K562 (cell line): ENCODE data around the gene LEPR. TPM values are rescaled to one million over a fixed set of nuclear protein-coding genes. Genes with fewer than 3 reads are reported as not detected.

Source experiments
- CREB3L1 ChIP-seq: fragments of 450-650 bp; IDR thresholded peaks from 2 replicates; pipeline ENCODE4 v1.6.1; 2014; ENCODE audit warnings: low read depth, mild to moderate bottlenecking, moderate library complexity, borderline replicate concordance
- ILF3 ChIP-seq: fragments of 450-650 bp; IDR thresholded peaks from 2 replicates; pipeline ENCODE4 v1.6.1; 2018; ENCODE audit warnings: antibody characterized with exemption, mild to moderate bottlenecking, moderate library complexity, borderline replicate concordance
- MTA1 ChIP-seq: fragments of 450-650 bp; IDR thresholded peaks from 2 replicates; pipeline ENCODE4 v1.6.1; 2017; ENCODE audit warnings: borderline replicate concordance
- MYC ChIP-seq, 2 experiments: fragments of 250-450 bp in 1 of 2; sonication (Bioruptor Pico) in 1 of 2; IDR thresholded peaks; 2 replicates each; pipeline versions ENCODE4 v1.5.1 to v1.6.1; 2012 to 2021; ENCODE audit warnings: low read depth in 2 of 2, borderline replicate concordance in 1 of 2, improper control_type of control experiment in 1 of 2, low read length in 1 of 2, mild to moderate bottlenecking in 1 of 2, moderate library complexity in 1 of 2
- NR2C1 ChIP-seq, 2 experiments: fragments of 450-650 bp; IDR thresholded peaks; 2 replicates each; pipeline ENCODE4 v1.6.1; 2017; ENCODE audit warnings: mild to moderate bottlenecking in 2 of 2, antibody characterized with exemption in 1 of 2, inconsistent platforms in 1 of 2, missing compliant biosample characterization in 1 of 2, missing genetic modification characterization in 1 of 2
- RBM22 ChIP-seq: fragments of 200-400 bp; formaldehyde crosslinking; IDR thresholded peaks from 2 replicates; pipeline ENCODE4 v1.6.1; 2018; ENCODE audit warnings: low read length, low read depth; ENCODE audit not compliant: poor library complexity, severe bottlenecking
- RREB1 ChIP-seq: fragments of 250-450 bp; sonication (Bioruptor Pico); IDR thresholded peaks from 2 replicates; pipeline ENCODE4 v1.4.0; 2020
- THAP12 ChIP-seq: fragments of 250-450 bp; sonication (Bioruptor Pico); IDR thresholded peaks from 2 replicates; pipeline ENCODE4 v1.9.0; 2021; ENCODE audit warnings: mild to moderate bottlenecking, inconsistent platforms
- ZNF609 ChIP-seq: sonication (generic); formaldehyde crosslinking; IDR thresholded peaks from 2 replicates; pipeline ENCODE4 v1.8.1; 2023; ENCODE audit warnings: missing genetic modification reagents, mild to moderate bottlenecking, borderline replicate concordance
- ZSCAN32 ChIP-seq: fragments of 450-650 bp; formaldehyde crosslinking; IDR thresholded peaks from 2 replicates; pipeline ENCODE4 v1.4.0; 2020; ENCODE audit warnings: mild to moderate bottlenecking, moderate library complexity
- polyA plus RNA-seq, 8 experiments: library from polyadenylated mRNA; depleted of rRNA in 4 of 8; stranded (reverse) in 5 of 8; unstranded in 3 of 8; fragments of >200 nt; fragmentation: Nextera tagmentation in 2 of 8; fragmentation: Illumina TruSeq in 1 of 8; extraction: Ambion mirVana in 2 of 8; extraction: Trizol in 1 of 8; gene quantifications; 2 replicates each; pipeline versions ENCODE4 v1.2.1 to v1.2.3, GENCODE V29; 2011 to 2014; ENCODE audit warnings: inconsistent platforms in 1 of 8, missing spikeins in 1 of 8
- total RNA-seq, 7 experiments: library from RNA; depleted of rRNA in 6 of 7; stranded (reverse); fragments of >200 nt in 6 of 7; fragmentation: Illumina TruSeq in 2 of 7; extraction: Trizol in 2 of 7; gene quantifications; 2 replicates each; pipeline versions ENCODE4 v1.2.1 to v1.2.3, GENCODE V29; 2011 to 2021; ENCODE audit warnings: low replicate concordance in 1 of 7

The LEPR gene
- total and polyA plus RNA-seq, 9 of the 15 experiments (the other 6 are each of a cell fraction or from before 2014, with no cell fraction given) = 12.2 to 111 (median 43.1) TPM

GRCh38 chr1:65420590-65421350 is at the start of gene LEPR, which contains the start of gene LEPROT (continued):
- no peak for TF ChIP-seq MYC (IDR thresholded peaks at IDR 0.05; ENCODE audit: low read depth, low read length)
- TF ChIP-seq MYC (CRISPR knock-in tag; IDR thresholded peaks at IDR 0.05; ENCODE audit: borderline replicate concordance, low read depth) = peak; percentile 61; the same call in 1 of the 2 replicates
- peak; percentile 28; the same call in 1 of the 2 replicates for TF ChIP-seq ZNF609
- TF ChIP-seq NR2C1 (IDR thresholded peaks at IDR 0.05) = no peak
- peak; percentile 22; the same call in 1 of the 2 replicates for TF ChIP-seq NR2C1 (tag; IDR thresholded peaks at IDR 0.05)
- no peak for TF ChIP-seq ZSCAN32 (CRISPR knock-in tag)
- no peak for TF ChIP-seq RREB1 (CRISPR knock-in tag)
- TF ChIP-seq ILF3 = no peak
- peak; percentile 36; the same call in 1 of the 2 replicates for TF ChIP-seq CREB3L1
- peak; percentile 97 for TF ChIP-seq RBM22
- TF ChIP-seq THAP12 (CRISPR knock-in tag) = peak; percentile 91
- no peak for TF ChIP-seq MTA1
